T-helper 1 cell treated with Interleukin-12 subunit alpha and Interleukin-12 subunit beta and Interleukin-4 antibody, amounts not matched to agents 30 ng/mL and 1 ng/mL, for 36 hours (primary cell): ENCODE measurements around the gene ENOX1. TPM values are rescaled to one million over a fixed set of nuclear protein-coding genes. Genes with fewer than 3 reads are reported as not detected.

Experiments used
- intact Hi-C: fragments of 100-400 bp; cut with micrococcal nuclease; formaldehyde crosslinking; loops from one replicate; pipeline ENCODE4 v1.15.1; 2024
- total RNA-seq: library from RNA; stranded (reverse); gene quantifications from 2 replicates; pipeline ENCODE4 v1.2.3, GENCODE V29; 2022

Gene ENOX1
- total RNA-seq, 1 donor from 2014 or later: 0.20 TPM

DNA sequence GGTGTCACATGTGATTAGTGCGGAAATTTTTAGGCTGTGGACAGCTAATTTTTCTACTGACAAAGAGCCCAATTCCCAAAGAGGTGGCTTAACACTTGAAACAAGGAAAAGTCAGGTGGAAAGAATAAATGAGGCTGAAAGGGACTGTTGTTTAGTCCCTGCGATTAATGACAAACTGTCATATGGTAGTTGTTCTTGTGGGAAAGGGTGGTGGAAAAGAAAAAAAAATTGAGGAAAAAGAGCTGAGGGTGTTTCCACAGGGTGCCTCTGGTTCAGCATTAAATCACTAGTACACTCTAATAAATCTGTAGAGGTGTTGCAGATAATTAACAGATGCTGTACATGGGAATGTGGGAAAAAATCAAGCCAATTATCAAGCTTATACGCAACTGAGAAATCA lies 462.6 kb downstream of the ENOX1 start:
- intact Hi-C loops: no loop called here

DNA sequence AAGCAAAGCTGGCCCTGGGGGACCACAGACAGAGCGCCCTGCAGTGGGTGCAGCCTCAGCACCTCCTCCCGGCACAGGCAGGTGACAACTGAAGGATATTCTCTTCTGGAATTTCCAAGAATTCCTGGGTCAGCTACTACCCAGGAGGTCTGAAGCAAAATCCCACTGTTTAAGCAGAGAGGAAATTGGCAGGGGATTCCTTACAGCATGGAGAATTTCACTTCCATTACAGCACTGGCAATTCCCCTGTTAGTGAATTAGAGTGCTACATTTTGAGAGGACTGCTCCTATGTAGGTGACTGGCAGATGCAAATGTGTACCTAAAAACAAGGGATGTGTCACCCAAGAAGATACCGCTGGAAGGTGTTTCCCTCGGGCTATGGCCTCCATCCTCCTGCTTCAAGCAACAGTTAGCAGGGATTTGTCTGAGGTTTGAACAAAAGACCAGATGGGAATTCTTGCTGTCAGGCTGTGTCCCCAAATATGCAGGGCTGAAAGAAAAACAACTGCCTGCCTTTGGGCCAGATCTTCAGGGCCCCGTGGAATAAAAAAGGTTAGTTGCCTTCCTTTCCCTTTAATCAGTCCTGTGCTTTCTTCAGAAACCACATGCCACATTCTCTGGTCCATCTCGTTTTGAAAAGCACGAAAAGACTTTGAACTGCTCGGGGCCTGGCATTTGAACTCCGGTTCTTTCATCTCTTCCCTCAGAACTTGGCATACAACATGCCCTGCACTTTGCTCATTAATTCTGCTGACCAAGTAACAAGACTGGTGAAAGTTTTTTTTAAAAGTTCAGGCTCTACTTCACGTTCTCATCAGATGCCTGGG lies 466.9 kb downstream of the ENOX1 start:
- intact Hi-C loops: no loop called here

GRCh38 chr13:43316946-43317353 lies 469.8 kb downstream of the ENOX1 start:
- intact Hi-C loops: no loop called here

DNA sequence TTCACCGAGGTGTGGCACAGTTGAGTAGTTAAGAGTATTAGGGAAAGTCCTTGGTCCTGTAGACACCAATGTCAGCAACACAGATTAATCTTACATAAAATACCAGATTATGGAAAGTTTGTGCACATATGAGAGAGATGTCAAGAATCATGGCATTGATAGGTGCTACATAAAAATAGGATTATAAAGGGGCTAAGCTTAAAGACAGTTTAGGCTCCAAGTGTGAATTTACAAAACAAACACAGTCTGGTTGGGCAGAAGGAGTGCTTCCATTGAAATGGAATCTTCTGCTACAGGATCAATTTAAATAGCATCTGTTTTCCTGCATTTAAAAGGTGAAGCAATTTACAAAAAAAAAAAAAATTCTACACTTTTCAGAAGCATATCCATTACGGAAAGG lies 470.5 kb downstream of the ENOX1 start:
- intact Hi-C loops: no loop called here

DNA sequence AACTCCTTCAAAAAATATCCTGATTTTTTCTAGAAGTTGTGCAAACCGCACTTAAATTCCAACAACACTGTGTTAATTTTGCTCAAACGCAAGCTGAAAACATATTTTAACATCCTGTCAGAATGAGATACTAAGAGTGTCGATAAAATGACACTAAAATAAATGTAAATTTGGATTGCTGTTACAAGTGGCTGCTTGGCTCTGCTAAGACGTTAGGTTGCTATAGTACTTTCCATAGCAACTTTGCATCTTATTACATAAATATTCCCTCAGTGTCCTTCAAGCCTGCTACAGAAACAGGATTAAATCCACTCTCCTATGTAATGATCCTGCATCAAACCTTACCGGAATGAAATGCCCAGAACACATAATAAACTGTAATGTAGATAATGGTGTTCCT lies 471.2 kb downstream of the ENOX1 start:
- intact Hi-C loops: no loop called here

GRCh38 chr13:43309311-43309710 lies 477.5 kb downstream of the ENOX1 start:
- intact Hi-C loops: no loop called here

DNA sequence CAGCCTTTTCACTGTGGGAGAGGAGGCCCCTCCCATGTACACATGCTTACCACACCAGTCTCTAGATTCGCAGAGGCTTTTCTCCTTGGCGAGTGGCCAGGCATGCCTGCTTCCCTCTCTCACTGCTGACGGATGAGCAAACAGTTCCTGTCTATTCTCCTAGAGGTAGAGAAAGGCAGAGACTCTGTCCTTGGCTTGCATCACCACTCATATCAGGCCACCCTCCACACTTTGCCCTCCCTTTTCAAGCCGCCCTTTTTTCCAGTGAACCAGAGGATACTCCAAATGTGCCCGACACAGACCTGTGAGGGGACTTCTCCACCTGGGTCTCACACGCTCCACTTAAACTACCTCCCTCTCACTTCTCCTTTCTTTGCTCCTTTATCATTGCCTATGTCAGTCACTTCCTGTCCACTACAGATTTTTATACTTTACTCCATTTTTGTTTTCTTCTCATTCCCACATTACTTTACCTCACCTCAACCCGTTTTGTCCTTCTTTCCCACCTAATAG lies 478.8 kb downstream of the ENOX1 start:
- intact Hi-C loops: no loop called here

- intact Hi-C loops: no loop called here
These were observed 479.4 kb downstream of the ENOX1 start for GRCh38 chr13:43307221-43307920.

DNA sequence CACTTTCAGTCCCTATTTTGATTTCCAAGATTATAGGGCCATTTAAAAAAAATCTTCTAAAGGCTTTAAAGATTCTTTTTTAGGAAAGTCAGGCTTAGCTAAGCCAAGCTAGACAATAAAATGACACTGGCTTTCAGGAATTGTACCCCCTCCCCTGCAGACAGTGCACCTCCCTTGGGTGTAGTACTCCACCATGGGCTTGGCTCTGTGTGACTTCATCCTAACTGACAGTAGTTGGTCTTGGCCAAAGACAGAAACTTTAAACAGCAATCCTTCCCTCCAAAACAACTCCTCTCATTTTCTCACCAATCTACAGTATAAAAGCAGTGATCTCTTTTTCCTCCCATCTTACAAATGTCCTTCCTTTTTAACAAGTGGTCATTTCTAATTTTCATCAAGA lies 480.4 kb downstream of the ENOX1 start:
- intact Hi-C loops: no loop called here

DNA sequence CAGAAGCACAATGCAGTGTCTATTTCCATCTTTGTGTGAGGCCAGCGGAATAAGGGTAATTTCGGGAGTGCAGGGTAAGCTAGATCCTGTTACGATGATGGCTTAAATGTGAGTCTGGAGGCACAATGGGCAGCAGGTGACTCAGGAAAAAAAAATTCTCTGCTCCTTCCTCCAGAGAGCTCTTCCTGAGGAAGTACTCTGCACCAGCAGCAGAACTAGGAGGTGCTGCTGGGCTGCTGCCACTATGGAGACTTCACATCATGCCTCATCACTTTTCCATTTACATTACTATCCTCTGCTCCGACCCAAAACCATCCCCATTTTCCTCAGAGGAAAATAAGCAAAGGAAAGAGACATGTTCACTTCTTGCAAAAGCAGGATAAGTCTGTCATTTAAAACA lies 481.4 kb downstream of the ENOX1 start:
- intact Hi-C loops: no loop called here

- intact Hi-C loops: no loop called here
These were observed 481.8 kb downstream of the ENOX1 start for GRCh38 chr13:43304945-43305344.

GRCh38 chr13:43304449-43304848 lies 482.3 kb downstream of the ENOX1 start:
- intact Hi-C loops: no loop called here

DNA sequence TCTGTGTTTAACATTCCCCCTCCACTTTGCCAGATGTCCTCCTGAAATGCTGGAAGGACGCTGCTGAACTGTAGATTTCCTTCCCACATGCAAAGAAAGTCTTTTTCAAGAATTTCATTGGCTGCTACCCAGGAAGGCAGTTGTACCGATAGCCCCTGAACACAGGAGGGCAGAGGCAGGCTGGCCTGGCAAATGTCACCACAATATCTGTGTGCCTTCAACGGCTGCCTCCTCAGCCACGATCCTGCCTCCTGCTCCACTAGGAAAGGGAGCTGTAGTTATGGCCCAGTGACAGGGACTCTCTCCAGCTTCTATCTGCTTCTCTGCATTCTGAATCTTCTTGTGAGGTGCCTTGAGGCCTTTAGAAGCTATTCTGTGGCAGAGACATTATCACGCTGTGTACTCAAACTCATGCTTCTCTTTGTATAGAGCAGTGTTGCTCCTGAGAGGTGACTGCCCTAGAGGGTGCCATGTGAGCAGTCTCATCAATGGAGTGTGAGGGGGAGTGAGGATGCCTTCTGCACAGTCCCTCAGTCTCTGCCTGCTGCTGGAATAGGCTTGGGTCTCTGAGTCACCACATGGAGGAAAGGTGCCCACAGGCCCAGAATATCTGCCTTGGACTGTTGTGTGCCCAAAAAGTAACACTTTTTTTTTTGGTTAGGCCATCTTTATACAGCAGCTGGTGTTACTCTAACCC lies 483.6 kb downstream of the ENOX1 start:
- intact Hi-C loops: loop anchor here (1.0 kb wide), 1 partner anchor 501 kb away; no protein-coding TSS in a partner anchor

GRCh38 chr13:43301346-43301969 lies 485.3 kb downstream of the ENOX1 start:
- intact Hi-C loops: no loop called here

GRCh38 chr13:43300865-43301264 lies 485.9 kb downstream of the ENOX1 start:
- intact Hi-C loops: no loop called here

- intact Hi-C loops: no loop called here
These were observed 487.4 kb downstream of the ENOX1 start for GRCh38 chr13:43299374-43299773.

DNA sequence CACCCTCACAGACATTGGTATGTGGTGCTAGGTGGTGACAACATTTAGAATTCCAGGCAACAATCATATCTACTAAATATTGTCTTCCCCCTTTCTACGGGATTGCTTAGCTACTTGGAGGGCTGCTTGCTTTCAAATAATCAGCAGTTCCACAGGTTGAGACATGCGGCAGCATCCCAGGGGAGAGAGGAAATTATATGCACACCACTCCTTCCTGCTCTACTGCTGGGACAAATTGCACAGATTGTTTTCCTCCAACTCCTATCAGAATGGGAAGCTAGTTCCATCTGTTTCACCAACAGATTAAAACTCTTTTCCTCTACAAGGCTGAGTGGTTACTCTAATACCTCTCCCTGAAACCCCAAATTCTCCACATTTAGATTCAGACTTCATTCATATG lies 488.0 kb downstream of the ENOX1 start:
- intact Hi-C loops: no loop called here

- intact Hi-C loops: no loop called here
These were observed 488.6 kb downstream of the ENOX1 start for GRCh38 chr13:43297967-43298678.

DNA sequence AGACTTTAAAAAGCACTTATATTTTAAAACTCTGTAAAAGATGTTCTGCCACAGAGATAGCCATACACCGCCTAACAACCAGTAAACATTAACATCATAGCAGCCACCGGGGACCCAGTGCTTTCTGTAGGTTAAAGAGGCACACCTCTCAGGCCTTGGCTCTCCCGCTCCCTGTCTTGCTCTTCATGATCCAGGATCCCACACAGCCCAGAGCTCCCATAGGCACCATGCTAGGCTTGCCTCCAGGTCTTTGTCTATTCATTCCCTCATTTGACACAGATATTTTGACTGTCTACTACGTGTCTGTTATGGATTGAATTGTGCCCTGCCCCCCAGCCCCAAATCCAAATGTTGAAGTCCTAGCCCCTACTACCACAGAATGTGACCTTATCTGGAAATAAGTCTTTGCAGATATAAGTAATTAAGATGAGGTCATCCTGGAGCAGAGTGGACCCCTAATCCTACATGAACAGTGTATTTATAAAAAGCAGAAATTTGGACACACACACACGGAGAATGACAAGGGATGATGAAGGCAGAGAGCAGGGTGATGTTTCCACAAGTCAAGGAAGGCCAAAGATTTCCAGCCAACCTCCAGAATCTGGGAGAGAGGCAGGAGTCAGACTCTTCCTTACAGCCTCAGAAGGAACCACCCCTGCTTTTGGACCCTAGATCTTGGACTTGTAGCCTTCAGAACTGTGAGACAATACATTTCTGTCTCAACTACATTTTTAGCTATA lies 490.8 kb downstream of the ENOX1 start:
- intact Hi-C loops: no loop called here

GRCh38 chr13:43295321-43295720 lies 491.5 kb downstream of the ENOX1 start:
- intact Hi-C loops: no loop called here
